Measurements from ENCODE around the gene GRIN2C.

The GRIN2C gene

DNA sequence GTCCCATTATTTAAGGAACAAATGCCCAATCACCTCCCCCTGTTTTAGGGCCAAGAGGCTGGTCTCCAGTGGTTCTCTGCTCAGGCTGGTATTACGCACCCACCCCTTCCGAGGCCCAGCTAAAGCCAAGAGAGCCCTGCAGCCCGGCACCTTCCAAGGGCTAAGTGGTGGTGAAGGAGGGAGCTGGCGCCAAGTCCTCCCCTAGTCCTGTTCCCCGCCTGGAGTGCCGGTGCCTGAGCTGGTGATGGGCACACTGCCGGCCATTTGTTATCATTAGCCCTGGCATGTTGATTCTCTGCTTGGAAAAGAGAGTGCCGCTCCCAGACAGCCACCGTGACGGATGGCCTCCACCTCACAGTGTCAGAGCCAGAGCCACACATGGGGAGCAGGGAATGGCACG lies 31.9 kb downstream of the GRIN2C start:
- no peaks in the 10 kb centered on the region; the same call in 1 of the 2 replicates for H3K9me3 ChIP-seq
- H3K36me3 ChIP-seq: peaks cover 18% of the 10 kb centered on the region; the same call in 1 of the 2 replicates

DNA sequence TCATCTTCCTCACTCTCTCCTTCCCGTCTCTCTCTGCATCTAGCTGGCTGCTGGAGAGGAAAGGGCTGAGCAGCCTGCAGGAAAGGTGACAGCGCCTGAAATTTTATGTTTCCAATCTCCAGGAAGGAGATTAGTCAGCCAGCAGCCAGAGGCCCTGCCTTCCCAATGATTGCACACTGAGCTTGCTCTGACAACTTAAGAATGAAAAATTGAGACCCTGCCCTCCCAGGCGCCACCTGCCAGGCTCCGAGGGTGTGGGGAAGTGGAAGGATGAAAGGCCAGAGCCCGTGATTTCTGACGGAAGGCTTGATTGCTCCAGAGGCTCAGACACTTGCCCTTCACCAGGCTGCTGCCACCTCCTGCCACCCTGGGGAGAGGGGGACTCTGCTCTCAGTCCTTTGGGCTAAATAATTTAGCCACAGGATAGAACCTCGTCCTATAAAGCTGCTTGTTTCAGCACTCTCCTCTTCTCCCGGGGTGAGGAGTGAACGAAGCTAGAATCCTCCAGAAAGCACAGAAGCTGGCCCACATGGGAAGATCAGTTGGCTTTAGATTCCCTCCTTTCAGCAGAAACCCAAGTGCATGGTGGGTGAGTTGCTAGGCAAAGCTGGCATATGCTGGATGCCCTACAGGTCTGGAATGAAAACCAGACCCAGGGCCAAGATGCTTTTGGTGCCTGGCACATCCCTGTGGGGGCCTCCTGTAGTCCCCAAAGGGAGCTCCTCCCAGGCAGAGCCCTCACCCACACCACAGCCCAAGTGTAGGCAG lies 33.5 kb downstream of the GRIN2C start:
- Histone ChIP-seq H3K27me3 (no peaks in the 10 kb centered on the region), H4K20me1 (no peaks in the 10 kb centered on the region; the same call in 1 of the 2 replicates), H3K27ac (no peak overlapping the region), H3K4me3 (no peak overlapping the region), H3K9me3 (no peaks in the 10 kb centered on the region; the same call in 1 of the 2 replicates), H3K4me2 (0 out of 2 replicates have a peak overlapping the region, but pooled peaks have one; percentile 21), H3K9ac (no peak overlapping the region), H3K36me3 (peaks cover 18% of the 10 kb centered on the region; the same call in 1 of the 2 replicates), H3K4me1 (peaks cover 63% of the 10 kb centered on the region)
- no peak for TF ChIP-seq Cebpa-rat (IDR thresholded peaks at IDR 0.05)

More for the DNA sequence above, 31.9 kb downstream of the GRIN2C start:
- H3K27me3 ChIP-seq: no peaks in the 10 kb centered on the region
- peaks cover 64% of the 10 kb centered on the region for H3K4me1 ChIP-seq
- TF ChIP-seq Cebpa-rat (IDR thresholded peaks at IDR 0.05): no peak
- no peak overlapping the region for H3K4me2 ChIP-seq
- H3K4me3 ChIP-seq: no peak overlapping the region
- peaks cover 9% of the 10 kb centered on the region for H4K20me1 ChIP-seq
- no peak overlapping the region for H3K9ac ChIP-seq
- H3K27ac ChIP-seq: no peak overlapping the region

DNA sequence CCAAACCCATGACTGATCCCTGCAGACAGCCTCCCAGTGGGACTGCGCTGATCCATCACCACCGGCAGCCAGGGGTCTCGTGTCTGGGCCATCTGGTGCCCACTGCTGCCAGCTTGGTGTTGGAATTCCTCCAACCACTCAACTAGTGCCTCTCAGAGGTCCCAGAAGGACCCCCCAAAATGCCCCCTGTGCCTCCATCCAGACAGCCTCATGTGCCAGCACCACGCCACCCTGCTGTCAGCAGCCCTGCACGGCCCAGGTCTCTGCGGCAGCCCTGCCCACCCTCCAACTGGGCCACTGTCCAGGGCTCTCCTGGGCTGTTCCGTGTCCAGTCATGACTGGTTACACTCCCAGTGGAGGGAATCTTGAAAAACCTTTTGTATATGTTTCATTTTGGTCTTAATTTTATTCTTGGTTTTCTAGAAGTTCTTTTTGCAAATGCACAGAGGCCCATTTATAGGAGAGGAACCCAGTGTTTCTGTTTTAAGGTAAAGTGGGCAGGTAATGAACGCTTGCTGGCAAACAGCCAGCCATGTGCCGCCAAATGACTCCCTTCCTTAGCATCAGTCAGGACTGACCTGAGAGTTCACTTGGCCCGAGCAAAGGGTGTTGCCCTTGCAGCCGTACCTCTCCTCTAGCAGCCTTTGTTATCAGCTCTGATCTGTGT lies 34.6 kb downstream of the GRIN2C start:
- H3K4me1 ChIP-seq: peaks cover 63% of the 10 kb centered on the region
- H3K27me3 ChIP-seq: no peaks in the 10 kb centered on the region
- TF ChIP-seq Cebpa-rat (IDR thresholded peaks at IDR 0.05): no peak
- no peaks in the 10 kb centered on the region; the same call in 1 of the 2 replicates for H4K20me1 ChIP-seq
- no peak overlapping the region for H3K4me3 ChIP-seq
- peaks cover 17% of the 10 kb centered on the region; the same call in 1 of the 2 replicates for H3K36me3 ChIP-seq
- no peak overlapping the region for H3K4me2 ChIP-seq
- H3K9me3 ChIP-seq: no peaks in the 10 kb centered on the region
- H3K9ac ChIP-seq: no peak overlapping the region
- H3K27ac ChIP-seq: no peak overlapping the region

DNA sequence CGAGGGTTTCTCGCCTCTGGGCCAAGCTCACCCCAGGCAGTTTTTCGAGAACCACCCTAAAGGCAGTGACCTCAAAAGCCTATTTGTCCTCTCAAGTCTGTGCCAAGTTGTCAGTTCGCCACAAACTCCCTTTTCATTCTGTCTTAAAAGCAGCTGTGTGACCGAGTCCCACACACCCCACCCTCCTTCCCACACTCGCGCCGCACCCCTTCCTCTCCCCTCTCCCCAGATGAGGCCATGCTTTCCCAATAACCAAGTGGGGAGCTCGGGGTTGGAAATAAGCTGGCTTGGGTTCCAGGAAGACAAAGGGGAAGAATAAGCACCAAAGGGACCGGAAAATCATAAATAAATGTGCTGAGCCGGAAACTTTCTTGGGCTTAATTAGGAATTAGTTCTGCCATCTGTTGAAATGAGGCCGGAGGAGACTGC lies 36.7 kb downstream of the GRIN2C start:
- no peak for TF ChIP-seq Cebpa-rat (IDR thresholded peaks at IDR 0.05)
- Histone ChIP-seq H3K36me3 (peaks cover 11% of the 10 kb centered on the region; the same call in 1 of the 2 replicates), H3K27me3 (no peaks in the 10 kb centered on the region)

DNA sequence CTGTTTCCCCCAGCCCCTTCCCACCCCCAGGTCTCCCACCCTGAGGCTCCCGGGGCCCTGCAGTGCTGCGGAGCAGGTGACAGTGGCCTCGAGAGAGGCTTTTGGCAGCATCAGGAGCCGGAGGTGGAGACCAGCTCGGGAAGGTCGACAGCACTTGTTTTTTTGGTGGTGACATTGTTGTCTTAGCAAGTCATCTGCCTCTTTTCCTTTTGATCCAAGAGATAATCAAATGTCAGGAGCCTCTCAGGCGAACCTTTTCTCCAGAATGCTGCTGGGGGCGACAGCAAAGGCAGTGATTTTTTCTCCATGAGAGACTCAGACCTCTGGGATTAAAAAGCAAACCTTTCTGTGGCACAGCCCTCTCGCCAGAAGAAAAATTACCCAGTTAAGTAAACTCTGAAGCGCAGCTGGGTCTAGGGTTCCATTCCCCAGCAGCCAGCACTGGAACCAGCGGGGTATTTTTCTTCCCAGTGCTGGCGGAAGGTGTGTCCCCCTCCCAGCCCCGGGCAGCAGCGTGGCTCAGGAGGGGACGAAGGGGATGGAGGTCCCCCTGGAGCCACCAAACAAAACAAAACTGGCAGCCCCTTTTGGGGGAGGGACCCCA lies 37.2 kb downstream of the GRIN2C start:
- Histone ChIP-seq H3K36me3 (peaks cover 14% of the 10 kb centered on the region; the same call in 1 of the 2 replicates), H3K4me1 (peaks cover 86% of the 10 kb centered on the region), H3K9me3 (no peaks in the 10 kb centered on the region), H3K9ac (no peak overlapping the region), H3K27me3 (no peaks in the 10 kb centered on the region), H3K4me2 (peak overlapping the region; percentile 85), H3K4me3 (no peak overlapping the region), H4K20me1 (no peaks in the 10 kb centered on the region; the same call in 1 of the 2 replicates), H3K27ac (no peak overlapping the region)
- TF ChIP-seq Cebpa-rat (IDR thresholded peaks at IDR 0.05): no peak

More for the DNA sequence above, 36.7 kb downstream of the GRIN2C start:
- no peak overlapping the region for H3K9ac ChIP-seq
- H4K20me1 ChIP-seq: no peaks in the 10 kb centered on the region; the same call in 1 of the 2 replicates
- H3K27ac ChIP-seq: no peak overlapping the region
- no peak overlapping the region for H3K4me3 ChIP-seq
- peak overlapping the region; percentile 85 for H3K4me2 ChIP-seq
- no peaks in the 10 kb centered on the region for H3K9me3 ChIP-seq
- peaks cover 84% of the 10 kb centered on the region for H3K4me1 ChIP-seq

DNA sequence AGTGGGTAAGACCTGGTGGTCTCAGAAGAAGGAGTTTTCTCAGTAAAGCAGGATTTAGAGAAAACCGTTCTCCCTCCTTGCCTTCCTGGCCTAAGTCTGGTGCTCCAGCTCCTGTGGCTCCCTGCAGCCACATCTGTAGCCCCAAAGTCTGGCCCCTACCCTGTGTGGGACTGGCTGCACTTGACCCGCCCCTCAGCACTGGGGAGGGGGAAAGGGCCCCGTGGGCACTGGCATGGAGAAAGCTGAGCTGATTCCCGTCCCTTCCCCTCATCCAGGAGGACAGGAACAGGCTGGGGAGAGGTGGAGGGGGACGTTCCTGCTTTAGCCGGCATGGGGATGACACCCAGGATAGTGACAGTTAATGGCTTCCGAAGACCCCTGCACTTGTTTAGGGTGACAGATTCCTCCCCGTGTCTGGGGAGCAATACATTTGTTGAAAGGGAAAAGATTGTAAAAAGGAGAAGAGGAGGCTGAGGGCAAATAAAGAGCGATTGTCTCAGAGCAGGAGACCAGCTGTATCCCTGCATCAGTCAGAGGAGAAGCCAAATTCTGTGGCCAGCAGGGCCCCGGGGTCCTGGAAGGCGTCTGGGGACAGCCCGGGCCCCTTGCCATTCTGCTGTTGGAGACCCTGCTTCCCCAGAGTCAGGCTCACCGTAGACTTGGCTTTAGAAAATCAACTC lies 37.9 kb downstream of the GRIN2C start:
- Histone ChIP-seq H3K4me2 (peak overlapping the region; percentile 85), H3K9me3 (no peaks in the 10 kb centered on the region), H4K20me1 (no peaks in the 10 kb centered on the region; the same call in 1 of the 2 replicates), H3K27me3 (no peaks in the 10 kb centered on the region), H3K36me3 (peaks cover 18% of the 10 kb centered on the region; the same call in 1 of the 2 replicates), H3K27ac (peak overlapping the region; percentile 70; the same call in 1 of the 2 replicates), H3K4me3 (no peak overlapping the region), H3K9ac (no peak overlapping the region), H3K4me1 (peaks cover 87% of the 10 kb centered on the region)
- no peak for TF ChIP-seq Cebpa-rat (IDR thresholded peaks at IDR 0.05)

DNA sequence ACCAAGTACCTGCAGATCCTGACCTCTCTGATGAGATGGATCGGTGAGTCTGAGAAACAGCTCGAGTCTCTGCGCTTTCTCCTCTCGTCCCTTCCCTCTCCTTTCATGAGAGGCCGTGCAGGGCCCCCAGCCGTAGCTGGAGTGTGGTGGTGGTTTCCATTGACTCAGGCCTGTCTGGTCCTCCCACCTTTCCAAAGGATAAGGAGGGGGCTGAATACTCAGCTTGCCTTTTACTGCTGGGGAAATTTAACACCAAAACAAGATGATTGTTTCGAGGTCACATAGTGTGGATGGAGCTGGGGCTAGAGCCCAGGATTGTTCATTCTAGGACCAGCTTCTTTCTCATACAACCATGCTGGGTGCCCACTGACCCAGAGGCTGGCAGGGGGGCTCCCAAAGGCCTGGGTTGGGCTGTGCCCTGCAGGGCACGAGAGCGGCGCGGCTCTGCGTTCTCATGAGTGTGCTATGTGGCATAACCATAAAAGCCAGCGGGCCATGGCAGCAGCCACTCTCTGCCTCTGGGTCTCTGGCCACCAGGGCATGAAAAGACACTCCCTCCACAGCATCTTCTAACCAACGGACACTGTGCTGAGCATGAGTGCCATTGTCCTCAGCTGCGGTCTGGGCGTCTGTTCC lies 39.8 kb downstream of the GRIN2C start:
- Histone ChIP-seq H3K27me3 (no peaks in the 10 kb centered on the region), H3K4me1 (peaks cover 95% of the 10 kb centered on the region), H4K20me1 (no peaks in the 10 kb centered on the region), H3K27ac (peak overlapping the region; percentile 70), H3K9ac (peak overlapping the region; percentile 13; the same call in 1 of the 2 replicates), H3K4me3 (no peak overlapping the region), H3K36me3 (peaks cover 7% of the 10 kb centered on the region; the same call in 1 of the 2 replicates), H3K4me2 (peak overlapping the region; percentile 85), H3K9me3 (no peaks in the 10 kb centered on the region)
- no peak for TF ChIP-seq Cebpa-rat (IDR thresholded peaks at IDR 0.05)

DNA sequence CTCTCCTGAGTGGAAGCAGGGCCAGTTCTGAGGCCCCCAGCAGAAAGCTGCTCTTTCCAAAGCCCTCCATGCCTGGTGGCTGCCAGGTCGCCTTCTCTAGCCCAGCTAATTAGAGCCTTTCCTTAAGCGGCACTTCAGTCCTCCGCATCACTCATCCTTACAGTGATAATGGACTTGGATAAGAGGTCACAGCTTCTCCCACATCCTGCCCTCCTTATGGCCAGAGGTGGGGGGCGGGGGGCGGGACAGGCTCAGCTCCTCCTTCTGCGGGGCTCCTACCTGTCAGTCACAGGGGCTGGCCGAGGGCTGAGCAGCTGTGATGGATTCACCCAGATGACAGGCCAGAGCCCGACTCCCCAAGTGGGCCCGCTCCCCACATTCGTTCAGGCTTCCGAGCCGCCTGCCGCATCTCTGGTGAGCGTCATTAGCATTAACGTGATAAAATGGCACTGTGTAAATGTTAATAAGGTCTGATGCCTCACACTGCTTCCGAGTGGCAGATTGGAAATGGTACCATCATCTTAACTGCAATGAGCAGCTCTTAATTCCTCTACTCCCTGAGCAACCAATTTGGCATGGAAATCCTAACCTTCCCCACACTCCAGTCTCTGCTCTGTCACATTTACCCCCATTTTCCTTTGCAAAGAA lies 41.3 kb downstream of the GRIN2C start:
- TF ChIP-seq Cebpa-rat (IDR thresholded peaks at IDR 0.05): no peak
- H3K27me3 ChIP-seq: no peaks in the 10 kb centered on the region
- no peak overlapping the region for H3K9ac ChIP-seq
- peak overlapping the region; percentile 85 for H3K4me2 ChIP-seq
- H3K4me1 ChIP-seq: peaks cover 97% of the 10 kb centered on the region
- peaks cover 7% of the 10 kb centered on the region; the same call in 1 of the 2 replicates for H3K36me3 ChIP-seq
- no peaks in the 10 kb centered on the region for H3K9me3 ChIP-seq
- no peak overlapping the region for H3K4me3 ChIP-seq
- H3K27ac ChIP-seq: no peak overlapping the region
- H4K20me1 ChIP-seq: no peaks in the 10 kb centered on the region
